ENCODE data around the gene GOLGA6L24.
"Not testable (repeated sequence)": the region's sequence is repeated elsewhere in the genome, so short reads cannot be mapped to it uniquely, and the experiment has no call there.

Gene GOLGA6L24, protein sequence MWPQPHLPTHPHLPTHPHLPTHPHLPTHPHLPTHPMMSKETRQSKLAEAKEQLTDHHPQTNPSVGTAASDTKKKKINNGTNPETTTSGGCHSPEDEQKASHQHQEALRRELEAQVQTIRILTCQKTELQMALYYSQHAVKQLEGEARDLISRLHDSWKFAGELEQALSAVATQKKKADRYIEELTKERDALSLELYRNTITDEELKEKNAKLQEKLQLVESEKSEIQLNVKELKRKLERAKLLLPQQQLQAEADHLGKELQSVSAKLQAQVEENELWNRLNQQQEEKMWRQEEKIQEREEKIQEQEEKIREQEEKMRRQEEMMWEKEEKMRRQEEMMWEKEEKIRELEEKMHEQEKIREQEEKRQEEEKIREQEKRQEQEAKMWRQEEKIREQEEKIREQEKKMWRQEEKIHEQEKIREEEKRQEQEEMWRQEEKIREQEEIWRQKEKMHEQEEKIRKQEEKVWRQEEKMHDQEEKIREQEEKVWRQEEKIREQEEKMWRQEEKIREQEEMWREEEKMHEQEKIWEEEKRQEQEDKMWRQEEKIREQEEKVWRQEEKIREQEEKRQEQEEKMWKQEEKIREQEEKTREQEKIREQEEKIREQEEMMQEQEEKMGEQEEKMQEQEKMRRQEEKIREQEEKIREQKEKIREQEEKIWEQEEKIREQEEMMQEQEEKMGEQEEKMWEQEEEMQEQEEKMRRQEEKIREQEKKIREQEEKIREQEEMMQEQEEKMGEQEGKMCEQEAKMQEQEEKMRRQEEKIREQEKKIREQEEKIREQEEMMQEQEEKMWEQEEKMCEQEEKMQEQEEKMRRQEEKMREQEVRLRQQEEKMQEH

GRCh38 chr15:28357984-28358383 is at the start of gene GOLGA6L24:
Gene GOLGA6L24, minus strand, starts transcription at chr15:28358084. Its CDS starts 61 bp downstream, at chr15:28358023.
- not testable (repeated sequence) for DNase-seq (ENCODE audit: low spot score)

DNA sequence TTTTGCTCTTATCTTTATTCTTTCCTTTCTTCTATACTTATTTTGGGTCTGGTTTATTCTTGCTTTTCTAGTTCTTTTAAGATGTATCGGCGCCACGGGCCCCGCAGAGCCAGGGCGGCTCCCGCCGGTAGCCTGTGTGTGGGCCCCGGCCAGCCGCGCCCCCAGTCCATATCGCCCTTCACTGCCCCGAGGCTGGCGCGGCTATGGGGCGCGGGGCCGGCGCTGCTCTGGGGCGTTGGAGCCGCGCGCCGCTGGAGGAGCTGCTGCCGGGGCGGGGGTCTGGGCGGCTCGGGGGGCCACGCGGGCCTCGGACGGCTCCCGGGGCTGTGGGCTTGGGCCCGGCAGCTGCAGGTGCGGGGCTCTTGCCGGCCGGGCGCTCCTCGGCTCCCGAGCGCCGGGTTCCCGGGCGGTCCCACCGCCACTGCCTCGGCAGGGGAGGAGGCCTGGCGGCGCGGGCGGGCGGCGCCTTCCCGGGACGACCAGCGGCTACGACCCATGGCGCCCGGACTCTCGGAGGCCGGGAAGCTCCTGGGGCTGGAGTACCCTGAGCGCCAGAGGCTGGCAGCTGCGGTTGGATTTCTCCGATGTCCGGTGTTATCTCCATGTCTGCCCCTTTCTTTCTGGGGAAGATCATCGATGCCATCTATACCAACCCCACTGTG is 45.0 kb upstream of the GOLGA6L24 start:
- DNase-seq (ENCODE audit: low spot score) = not testable (repeated sequence)

DNA sequence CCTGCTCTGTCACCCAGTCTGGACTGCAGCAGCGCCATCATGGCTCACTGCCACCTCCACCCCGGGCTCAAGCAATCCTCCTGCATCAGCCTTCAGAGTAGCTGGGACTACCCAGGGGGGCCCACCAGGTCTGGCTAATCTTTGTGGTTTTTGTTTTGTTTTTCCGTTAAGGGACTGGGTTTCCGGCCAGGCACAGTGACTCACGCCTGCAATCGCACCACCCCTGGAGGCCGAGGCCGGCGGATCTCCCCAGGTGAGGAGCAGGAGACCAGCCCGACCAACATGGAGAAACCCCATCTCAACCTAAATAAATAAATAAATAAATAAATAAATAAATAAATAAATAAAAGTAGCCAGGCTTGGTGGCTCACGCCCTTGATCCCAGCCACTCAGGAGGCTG is 38.1 kb upstream of the GOLGA6L24 start:
- not testable (repeated sequence) for DNase-seq (ENCODE audit: low spot score)

DNA sequence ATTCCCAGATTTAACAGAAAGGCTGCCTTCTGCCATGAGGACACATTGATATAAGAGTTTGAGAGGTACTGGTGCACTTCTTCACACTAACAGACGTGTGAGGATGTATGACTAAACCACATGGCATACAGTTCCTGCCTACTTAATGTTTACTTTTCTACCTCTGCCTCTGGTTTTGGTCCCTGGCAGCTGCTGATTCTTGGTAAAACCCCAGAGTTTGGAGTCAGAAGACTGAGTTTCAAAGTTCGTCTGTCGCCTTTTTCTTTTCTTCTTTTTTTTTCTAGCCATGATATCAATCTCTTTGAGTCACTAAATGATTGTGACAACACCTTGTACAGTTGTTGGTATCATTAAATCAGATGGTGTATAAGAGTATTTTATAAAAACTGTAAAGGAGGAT is 22.2 kb upstream of the GOLGA6L24 start:
- not testable (repeated sequence) for DNase-seq (ENCODE audit: low spot score)

DNA sequence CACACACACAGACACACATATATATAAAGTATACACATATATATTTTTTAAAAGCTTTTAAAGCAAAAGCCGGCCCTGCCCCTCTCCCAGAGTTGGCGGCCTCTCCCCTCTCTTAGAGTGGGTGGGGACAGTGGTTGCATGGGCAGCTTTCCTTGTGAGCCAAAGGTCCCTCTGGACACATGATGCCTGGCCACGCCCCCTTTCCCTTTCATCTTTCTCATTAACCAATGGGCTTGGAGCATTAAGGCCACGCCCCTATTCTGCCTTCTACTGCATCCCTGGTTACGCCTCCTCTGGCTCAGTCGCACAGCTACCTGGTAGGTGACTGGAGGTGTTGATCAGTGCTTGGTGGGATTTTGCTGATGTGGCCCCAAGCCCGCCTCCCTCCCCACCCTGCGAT is 20.5 kb upstream of the GOLGA6L24 start, which contains the start of gene GOLGA8F:
Gene GOLGA8F (plus strand): TSS at position 301 of the 400 bp plus-strand sequence. CDS start 98 bp downstream, at position 399.
- not testable (repeated sequence) for DNase-seq (ENCODE audit: low spot score)

DNA sequence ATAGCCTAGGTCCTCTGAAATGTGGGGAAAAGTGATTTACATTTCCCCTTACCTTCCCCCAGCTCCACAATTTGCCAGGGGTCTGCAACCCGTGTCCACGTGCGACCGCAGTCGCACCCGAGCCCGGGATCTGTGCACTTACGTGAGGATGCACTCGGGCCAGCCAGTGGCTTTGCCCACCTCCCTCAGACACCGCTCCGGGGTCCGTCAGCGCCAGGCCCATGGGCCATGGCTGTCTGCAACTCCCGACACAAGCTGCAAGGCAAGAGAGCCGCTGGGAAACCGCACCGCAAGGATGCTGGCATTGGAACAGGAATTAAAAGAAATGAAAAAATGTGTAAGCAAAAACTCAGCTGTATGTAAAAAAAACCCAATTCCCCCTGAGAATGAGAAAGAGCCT is 7.6 kb upstream of the GOLGA6L24 start:
- not testable (repeated sequence) for DNase-seq (ENCODE audit: low spot score)

- DNase-seq (ENCODE audit: low spot score) = not testable (repeated sequence)
Observed at GRCh38 chr15:28322129-28322588, 35.7 kb downstream of the GOLGA6L24 start, which contains the start of gene HERC2. Gene HERC2, minus strand, starts transcription at chr15:28322179. Its CDS starts 746 bp downstream, at chr15:28321433.

- not testable (repeated sequence) for DNase-seq (ENCODE audit: low spot score)
Observed at GRCh38 chr15:28321358-28322078, 36.4 kb downstream of the GOLGA6L24 start.

DNA sequence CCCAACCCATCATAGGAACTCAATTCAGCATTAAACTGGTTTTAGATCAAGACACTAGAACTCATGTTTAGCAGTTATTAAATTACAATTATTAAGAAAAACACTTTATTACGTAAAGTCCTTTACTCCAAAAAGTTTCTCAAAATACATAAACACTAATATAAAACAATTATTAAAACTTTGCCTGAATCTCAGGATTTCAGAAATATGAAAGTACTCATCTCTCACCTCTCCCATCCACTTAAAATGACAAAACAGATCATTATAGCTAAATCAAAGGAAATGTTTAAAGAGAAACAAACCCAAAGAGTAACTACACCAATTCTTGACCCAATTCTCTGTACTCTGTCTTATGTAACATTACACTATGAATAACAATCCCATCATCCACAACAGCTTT is 38.2 kb downstream of the GOLGA6L24 start:
- not testable (repeated sequence) for DNase-seq (ENCODE audit: low spot score)

DNA sequence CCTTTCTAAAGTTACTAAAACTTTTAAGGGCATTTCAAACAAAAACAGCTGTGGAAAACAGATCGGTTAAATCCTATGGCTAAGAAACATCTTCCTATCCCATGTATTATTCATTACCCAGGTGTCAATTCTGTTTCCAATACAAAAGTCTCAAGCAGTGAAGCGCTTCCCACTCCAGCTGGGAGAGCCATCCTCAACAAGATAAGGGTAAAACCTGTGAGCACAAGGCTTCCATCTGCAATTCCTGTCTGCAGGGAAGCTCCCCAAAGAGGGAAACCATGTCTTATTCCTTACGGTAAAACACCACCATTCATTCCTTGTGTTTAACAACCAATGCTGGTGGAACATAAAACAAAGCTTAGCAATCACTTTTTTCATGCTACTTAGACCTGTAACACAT is 39.1 kb downstream of the GOLGA6L24 start:
- DNase-seq (ENCODE audit: low spot score) = not testable (repeated sequence)

- not testable (repeated sequence) for DNase-seq (ENCODE audit: low spot score)
Observed at GRCh38 chr15:28318122-28318521, 39.8 kb downstream of the GOLGA6L24 start.

GRCh38 chr15:28316958-28317357 is 40.9 kb downstream of the GOLGA6L24 start:
- not testable (repeated sequence) for DNase-seq (ENCODE audit: low spot score)

DNA sequence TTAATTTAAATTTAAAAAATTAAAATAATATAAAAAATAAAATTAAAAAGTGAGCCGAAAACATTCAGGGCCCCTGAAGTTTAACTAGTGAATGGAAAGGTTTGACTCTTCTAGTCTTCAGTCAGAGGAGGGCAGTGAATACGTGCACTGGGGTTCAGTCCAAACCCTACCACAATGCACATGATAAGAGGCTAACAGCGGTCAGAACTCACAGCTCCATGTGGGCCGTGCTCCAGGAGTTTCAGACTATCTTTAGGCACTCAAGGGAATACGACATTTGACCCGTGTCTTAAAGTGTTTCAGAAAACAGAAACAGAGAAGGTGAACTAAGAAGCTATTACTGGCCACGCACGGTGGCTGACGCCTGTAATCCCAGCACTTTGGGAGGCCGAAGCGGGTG is 47.4 kb downstream of the GOLGA6L24 start:
- DNase-seq (ENCODE audit: low spot score) = not testable (repeated sequence)

DNA sequence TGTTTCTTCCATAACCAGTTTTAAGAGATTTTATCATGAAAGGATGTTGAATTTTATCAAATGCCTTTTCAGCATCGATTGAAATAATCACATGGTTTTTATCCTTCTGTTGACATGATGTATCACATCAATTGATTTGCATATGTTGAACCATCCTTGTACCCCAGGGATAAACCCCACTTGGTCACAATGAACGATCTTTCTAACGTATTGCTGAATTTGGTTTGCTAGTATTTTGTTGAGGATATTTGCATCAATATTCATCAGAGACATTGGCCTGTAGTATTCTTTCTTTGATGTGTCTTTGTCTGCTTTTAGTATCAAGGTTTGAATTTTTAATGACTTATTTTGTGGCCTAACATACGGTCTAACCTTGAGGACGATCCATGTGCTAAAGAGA is 49.2 kb downstream of the GOLGA6L24 start:
- DNase-seq (ENCODE audit: low spot score) = not testable (repeated sequence)
